ACC112 (cell line): Measurements from ENCODE around the gene SSMEM1.
"Not testable (repeated sequence)": the region's sequence is repeated elsewhere in the genome, so short reads cannot be mapped to it uniquely, and the experiment has no call there.

Experiments
- H2AFZ ChIP-seq: fragments of 200-600 bp; sonication (generic); one replicate; pipeline ENCODE4 v1.6.0; 2017; ENCODE audit warnings: antibody characterized with exemption, low read length; ENCODE audit not compliant: unreplicated experiment
- H3K27ac ChIP-seq: fragments of 200-600 bp; sonication (generic); 2 replicates; pipeline ENCODE4 v1.5.1; 2014; ENCODE audit warnings: low read depth, mild to moderate bottlenecking, antibody characterized with exemption, low read length, moderate library complexity
- H3K27me3 ChIP-seq: fragments of 200-600 bp; sonication (generic); 2 replicates; pipeline ENCODE4 v1.6.1; 2014; ENCODE audit warnings: mild to moderate bottlenecking, antibody characterized with exemption, low read length, moderate library complexity, mixed read lengths; ENCODE audit not compliant: insufficient read depth
- H3K36me3 ChIP-seq: fragments of 200-600 bp; sonication (generic); 2 replicates; pipeline ENCODE4 v1.6.1; 2016; ENCODE audit warnings: mild to moderate bottlenecking, antibody characterized with exemption, low read length, moderate library complexity, mixed read lengths; ENCODE audit not compliant: insufficient read depth
- H3K4me1 ChIP-seq: fragments of 200-600 bp; sonication (generic); one replicate; pipeline ENCODE4 v1.6.1; 2016; ENCODE audit warnings: low read length, mixed read lengths; ENCODE audit not compliant: insufficient read depth, unreplicated experiment, control insufficient read depth
- H3K4me3 ChIP-seq: fragments of 200-600 bp; sonication (generic); 2 replicates; pipeline ENCODE4 v1.5.1; 2014; ENCODE audit warnings: mild to moderate bottlenecking, low read depth, low read length
- H3K79me2 ChIP-seq: fragments of 200-600 bp; sonication (generic); one replicate; pipeline ENCODE4 v1.6.0; 2016; ENCODE audit warnings: low read length; ENCODE audit not compliant: control insufficient read depth, unreplicated experiment, insufficient read depth

Gene SSMEM1, protein sequence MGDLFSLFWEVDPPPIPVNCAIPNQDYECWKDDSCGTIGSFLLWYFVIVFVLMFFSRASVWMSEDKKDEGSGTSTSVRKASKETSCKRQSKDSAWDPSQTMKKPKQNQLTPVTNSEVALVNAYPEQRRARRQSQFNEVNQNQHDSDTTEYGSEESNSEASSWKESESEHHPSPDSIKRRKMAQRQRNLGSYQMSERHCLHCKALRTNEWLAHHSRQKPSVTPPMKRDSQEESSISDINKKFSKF

DNA sequence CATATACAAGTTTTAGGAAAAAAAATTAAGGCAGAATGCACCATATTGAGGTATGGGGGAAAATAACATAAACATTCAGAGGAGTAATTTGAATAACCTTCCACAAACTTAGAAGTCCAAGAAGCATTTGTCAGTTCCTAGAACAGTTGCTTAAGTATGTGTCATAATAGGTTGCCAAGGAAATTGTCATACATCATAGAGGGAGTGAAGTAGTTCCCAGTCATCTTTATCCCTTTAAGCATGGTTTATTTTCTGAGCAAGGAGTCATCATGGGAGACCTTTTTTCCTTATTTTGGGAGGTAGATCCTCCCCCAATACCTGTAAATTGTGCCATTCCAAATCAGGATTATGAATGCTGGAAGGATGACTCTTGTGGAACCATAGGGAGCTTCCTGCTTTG lies at the start of gene SSMEM1:
SSMEM1 (plus strand) TSS at position 219 of the 400 bp plus-strand sequence; CDS start at position 270, 51 bp downstream.
- H3K4me3 ChIP-seq = no peak within 1 kb of the TSS
- H2AFZ ChIP-seq = peak within 1 kb of the TSS; percentile 7
- peaks cover 10% of the 10 kb centered on the region for H3K36me3 ChIP-seq
- H3K4me1 ChIP-seq = peaks cover 24% of the 10 kb centered on the region
- peaks cover 9% of the 10 kb centered on the region for H3K79me2 ChIP-seq
- no peaks in the 10 kb centered on the region for H3K27me3 ChIP-seq
- peak within 1 kb of the TSS; percentile 44 for H3K27ac ChIP-seq

DNA sequence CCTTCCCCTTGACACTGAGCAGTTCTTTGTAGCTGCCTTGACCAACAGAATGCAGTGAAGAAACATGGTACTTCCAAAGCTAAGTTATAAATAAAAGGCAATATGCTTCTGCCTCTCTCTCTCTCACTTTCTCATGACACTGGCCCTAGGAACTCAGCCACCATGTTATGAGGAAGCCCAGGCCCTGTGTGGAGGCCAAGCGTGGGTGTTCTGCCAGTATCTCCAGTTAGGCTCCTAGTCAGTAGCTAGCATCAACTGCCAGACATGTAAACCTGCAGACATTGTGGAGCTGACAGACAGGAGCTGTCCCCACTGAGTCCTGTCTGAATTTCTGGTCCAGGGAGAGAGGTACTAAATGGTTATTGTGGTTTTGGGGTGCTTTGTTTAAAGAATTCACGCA lies 47.6 kb upstream of the SSMEM1 start:
- Histone ChIP-seq H3K4me3 (no peak overlapping the region), H3K36me3 (peaks cover 25% of the 10 kb centered on the region), H3K79me2 (no peaks in the 10 kb centered on the region), H2AFZ (no peak overlapping the region), H3K27me3 (no peaks in the 10 kb centered on the region), H3K4me1 (no peaks in the 10 kb centered on the region), H3K27ac (no peak overlapping the region)

DNA sequence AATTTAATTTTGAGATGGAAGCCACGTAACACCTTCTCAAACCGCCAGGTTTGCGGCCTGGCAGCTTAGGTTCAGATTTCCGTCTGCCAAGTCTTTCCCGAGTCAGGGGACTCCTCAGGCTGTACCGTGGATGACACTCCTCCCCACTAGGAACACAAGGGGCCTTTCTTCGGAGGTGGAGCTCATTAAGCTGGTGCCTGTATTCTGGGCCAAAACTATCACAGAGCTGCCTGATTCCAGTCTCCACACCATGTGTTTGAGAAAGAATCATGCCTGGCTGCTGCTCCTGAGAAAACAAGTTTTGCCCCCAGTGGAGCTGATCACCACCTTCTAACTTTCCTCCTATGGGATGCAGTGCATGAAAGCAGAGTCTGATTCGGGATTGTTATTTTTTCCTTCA lies 47.2 kb upstream of the SSMEM1 start:
- Histone ChIP-seq H3K27me3 (no peaks in the 10 kb centered on the region), H2AFZ (no peak overlapping the region), H3K4me1 (no peaks in the 10 kb centered on the region), H3K36me3 (peaks cover 28% of the 10 kb centered on the region), H3K79me2 (no peaks in the 10 kb centered on the region), H3K4me3 (no peak overlapping the region), H3K27ac (no peak overlapping the region)

DNA sequence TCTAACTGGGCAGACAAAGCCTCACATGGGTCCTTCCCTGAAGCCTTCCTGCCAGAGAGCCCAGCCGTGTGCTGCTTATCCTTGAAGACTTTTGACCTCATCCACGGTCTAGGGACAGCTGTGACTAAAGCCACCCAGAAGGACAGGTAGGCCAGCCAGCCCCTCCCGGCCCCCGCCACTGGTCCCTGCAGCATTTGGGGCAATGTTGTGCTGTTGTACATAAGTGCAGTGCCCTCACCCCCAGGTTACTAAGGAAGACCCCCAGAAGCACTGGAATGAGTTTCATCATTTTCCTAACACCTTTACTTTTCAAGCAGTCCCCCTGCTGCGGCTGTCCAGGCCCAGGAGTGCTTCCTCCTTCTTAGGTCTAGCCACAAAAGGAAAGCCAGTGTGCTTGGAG lies 45.5 kb upstream of the SSMEM1 start:
- Histone ChIP-seq H3K79me2 (no peaks in the 10 kb centered on the region), H2AFZ (no peak overlapping the region), H3K4me1 (no peaks in the 10 kb centered on the region), H3K27me3 (no peaks in the 10 kb centered on the region), H3K36me3 (peaks cover 31% of the 10 kb centered on the region), H3K4me3 (no peak overlapping the region), H3K27ac (no peak overlapping the region)

DNA sequence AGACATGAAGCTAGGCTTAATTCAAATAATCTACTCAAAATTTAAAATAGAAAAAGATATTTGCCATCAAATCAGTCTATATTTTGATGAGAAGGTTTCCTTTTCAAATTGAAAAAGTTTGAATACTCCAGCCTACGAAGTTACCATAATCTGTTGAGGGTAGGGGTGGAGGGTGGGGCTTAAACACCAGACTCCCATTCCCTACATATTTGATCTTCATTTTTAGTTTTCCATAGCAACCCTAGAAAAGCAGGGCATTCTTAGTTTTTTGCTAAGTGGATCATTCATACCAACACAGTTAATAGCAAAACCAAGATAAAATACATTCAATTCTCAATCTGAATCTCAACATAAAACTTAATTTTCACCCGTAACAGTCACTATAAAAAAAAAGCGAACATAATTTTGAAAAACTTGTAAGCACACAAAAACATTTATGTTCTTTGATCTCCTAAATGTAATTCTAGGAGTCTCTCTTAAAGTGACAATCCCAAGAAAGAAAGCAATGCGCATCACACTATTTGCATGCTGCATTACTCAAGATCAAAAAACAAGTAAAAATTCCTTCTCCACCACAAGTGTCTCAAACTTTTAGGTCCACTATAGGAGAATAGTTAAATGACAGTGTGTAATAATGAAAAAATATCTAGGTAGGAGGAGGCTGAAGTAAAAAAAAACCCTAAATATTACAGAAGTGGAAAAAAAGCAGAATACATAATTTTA lies 33.3 kb upstream of the SSMEM1 start:
- H3K36me3 ChIP-seq = peaks cover 21% of the 10 kb centered on the region

DNA sequence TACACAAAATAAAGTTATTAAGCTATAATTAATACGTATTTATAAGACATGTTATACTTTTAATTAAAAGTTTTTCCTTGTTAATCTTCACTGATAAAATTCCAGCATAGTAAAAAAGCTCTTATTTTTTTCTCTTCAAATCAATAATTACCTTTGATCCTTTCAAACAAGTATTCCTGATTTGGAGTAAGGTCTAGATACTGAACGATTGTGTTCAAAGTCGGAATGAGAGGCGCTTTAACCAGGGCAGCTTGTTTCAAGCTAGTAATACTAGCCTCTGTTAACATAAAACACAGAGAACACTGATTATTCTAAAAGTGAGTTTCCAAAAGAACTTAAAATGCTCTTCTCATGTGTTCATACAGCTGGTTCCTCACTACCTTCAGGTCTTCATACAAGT lies 29.4 kb upstream of the SSMEM1 start:
- Histone ChIP-seq H3K4me1 (no peaks in the 10 kb centered on the region), H3K36me3 (peaks cover 28% of the 10 kb centered on the region), H3K27ac (no peak overlapping the region), H3K27me3 (no peaks in the 10 kb centered on the region), H3K4me3 (no peak overlapping the region), H2AFZ (no peak overlapping the region), H3K79me2 (no peaks in the 10 kb centered on the region)

More for the DNA sequence above, 33.3 kb upstream of the SSMEM1 start:
- no peaks in the 10 kb centered on the region for H3K27me3 ChIP-seq
- H3K4me1 ChIP-seq = no peaks in the 10 kb centered on the region
- no peak overlapping the region for H3K27ac ChIP-seq
- H3K79me2 ChIP-seq = no peaks in the 10 kb centered on the region
- no peak overlapping the region for H2AFZ ChIP-seq
- no peak overlapping the region for H3K4me3 ChIP-seq

DNA sequence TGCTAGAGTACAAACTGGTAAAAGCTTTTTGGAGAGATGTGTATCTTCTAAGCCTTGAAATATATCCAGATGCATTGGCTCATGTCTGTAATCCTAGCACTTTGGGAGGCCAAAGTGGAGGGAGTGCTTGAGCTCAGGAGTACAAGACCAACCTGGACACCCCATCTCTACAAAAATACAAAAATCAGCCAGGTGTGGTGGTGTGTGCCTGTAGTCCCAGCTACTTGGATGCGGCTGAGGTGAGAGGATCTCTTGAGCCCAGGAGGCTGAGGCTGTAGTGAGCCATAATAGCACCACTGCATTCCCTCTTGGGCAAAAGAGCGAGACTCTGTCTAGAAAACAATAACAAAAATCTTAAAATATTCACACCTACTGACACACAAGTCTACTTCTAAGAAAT lies 28.0 kb upstream of the SSMEM1 start:
- H3K27ac ChIP-seq = no peak overlapping the region

DNA sequence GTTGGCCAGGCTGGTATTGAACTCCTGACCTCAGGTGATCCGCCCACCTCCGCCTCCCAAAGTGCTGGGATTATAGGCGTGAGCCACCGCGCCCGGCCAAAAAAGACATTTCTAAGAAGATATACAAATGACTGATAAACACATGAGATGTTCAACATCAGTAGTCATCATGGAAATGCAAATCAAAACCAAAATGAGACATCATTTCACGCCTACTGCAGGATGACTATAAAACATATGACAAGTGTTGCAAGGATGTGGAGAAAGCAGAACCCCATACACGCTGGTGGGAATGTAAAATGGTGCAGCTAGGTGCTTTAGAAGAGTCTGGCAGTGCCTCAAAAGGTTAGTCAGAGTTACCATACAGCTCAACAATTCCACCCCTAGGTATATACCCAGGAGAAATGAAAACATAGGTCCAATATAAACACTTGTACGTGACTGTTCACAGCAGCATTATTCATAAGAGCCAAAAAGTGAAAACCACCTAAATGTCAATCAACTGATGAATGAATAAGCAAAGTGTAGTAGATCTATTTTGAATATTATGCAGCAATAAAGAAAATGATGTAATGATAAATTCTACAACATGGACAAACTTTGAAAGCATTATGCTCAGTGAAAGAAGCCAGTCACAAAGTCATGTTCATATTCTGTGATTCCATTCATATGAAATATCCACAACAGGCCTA lies 26.9 kb upstream of the SSMEM1 start:
- no peaks in the 10 kb centered on the region for H3K27me3 ChIP-seq
- no peaks in the 10 kb centered on the region for H3K79me2 ChIP-seq
- H3K27ac ChIP-seq = no peak overlapping the region
- no peaks in the 10 kb centered on the region for H3K4me1 ChIP-seq
- no peak overlapping the region for H2AFZ ChIP-seq
- no peak overlapping the region for H3K4me3 ChIP-seq
- peaks cover 30% of the 10 kb centered on the region for H3K36me3 ChIP-seq

More for the DNA sequence above, 28.0 kb upstream of the SSMEM1 start:
- H2AFZ ChIP-seq = no peak overlapping the region
- H3K4me1 ChIP-seq = no peaks in the 10 kb centered on the region
- peaks cover 25% of the 10 kb centered on the region for H3K36me3 ChIP-seq
- no peak overlapping the region for H3K4me3 ChIP-seq
- no peaks in the 10 kb centered on the region for H3K79me2 ChIP-seq
- no peaks in the 10 kb centered on the region for H3K27me3 ChIP-seq

DNA sequence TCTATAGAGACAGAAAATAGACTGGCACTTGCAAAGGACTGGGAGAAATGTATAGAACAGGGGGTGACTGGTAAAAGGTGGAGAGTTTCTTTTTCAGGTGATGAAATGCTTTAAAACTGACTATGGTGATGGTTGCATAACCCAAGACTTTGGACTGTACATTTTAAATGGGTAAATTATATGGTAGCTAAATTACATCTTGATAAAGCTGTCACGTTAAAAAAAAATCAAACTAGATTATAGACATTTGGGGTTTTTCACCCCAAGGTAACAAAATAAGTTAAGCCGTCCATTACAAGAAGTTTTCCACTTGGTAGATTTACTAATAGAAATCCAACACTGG lies 26.4 kb upstream of the SSMEM1 start:
- Histone ChIP-seq H3K79me2 (no peaks in the 10 kb centered on the region), H2AFZ (no peak overlapping the region), H3K27me3 (no peaks in the 10 kb centered on the region), H3K4me3 (no peak overlapping the region), H3K4me1 (no peaks in the 10 kb centered on the region), H3K36me3 (peaks cover 30% of the 10 kb centered on the region), H3K27ac (no peak overlapping the region)

DNA sequence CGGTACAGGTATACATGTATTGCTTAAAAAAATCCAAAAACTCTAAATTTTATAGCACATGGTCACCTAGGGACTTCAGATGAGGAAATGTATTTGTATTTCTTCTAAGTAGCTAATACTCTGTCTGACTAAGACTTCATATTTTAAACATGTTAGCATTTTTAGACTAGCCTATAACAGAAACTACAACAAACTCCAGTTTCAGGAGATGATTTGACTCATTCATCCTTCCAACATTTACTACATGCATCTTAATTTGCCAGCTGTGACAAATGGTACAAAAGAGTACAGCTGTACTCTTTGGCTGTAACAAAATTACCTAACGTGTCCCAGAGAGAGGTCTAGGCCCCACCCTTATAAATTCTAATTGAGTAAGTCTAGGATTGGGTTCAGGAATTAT lies 24.7 kb upstream of the SSMEM1 start:
- Histone ChIP-seq H3K4me3 (no peak overlapping the region), H3K4me1 (no peaks in the 10 kb centered on the region), H2AFZ (no peak overlapping the region), H3K36me3 (peaks cover 30% of the 10 kb centered on the region), H3K79me2 (no peaks in the 10 kb centered on the region), H3K27me3 (no peaks in the 10 kb centered on the region), H3K27ac (no peak overlapping the region)

DNA sequence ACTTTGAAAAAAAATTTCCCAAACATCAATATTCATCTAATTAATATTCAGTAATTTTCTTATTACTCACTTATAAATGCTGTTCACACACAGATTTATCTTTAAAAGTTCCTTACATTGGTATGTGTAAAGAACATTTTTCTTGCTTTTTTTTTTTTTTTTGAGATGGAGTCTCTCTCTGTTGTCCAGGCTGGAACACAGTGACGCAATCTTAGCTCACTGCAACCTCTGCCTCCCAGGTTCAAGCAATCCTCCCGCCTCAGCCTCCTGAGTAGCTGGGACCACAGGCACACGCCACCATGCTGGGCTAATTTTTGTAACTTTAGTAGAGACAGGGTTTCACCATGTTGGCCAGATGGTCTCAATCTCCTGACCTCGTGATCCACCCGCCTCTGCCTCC lies 23.3 kb upstream of the SSMEM1 start:
- not testable (repeated sequence) for H3K4me1 ChIP-seq, H3K27ac ChIP-seq, H2AFZ ChIP-seq, H3K27me3 ChIP-seq, H3K79me2 ChIP-seq, H3K4me3 ChIP-seq
- peaks cover 31% of the 10 kb centered on the region for H3K36me3 ChIP-seq
